Bronchial epithelial cell (primary cell): ENCODE results near the gene KRT78. TPM values are rescaled to one million over a fixed set of nuclear protein-coding genes. Genes with fewer than 3 reads are reported as not detected.

ENCODE experiments used
- DNase-seq: peaks from one replicate; pipeline ENCODE4 v3.0.0-alpha.2; 2010; ENCODE audit warnings: low read depth
- FAIRE-seq: peaks from 2 replicates; lab custom pipeline; 2011; peaks lifted over from hg19 to GRCh38; lab: Jason Lieb, UNC
- H3K27me3 ChIP-seq: 2 replicates; pipeline ENCODE4 v1.5.1; 2011; ENCODE audit warnings: low read length; ENCODE audit not compliant: control insufficient read depth, insufficient read depth
- H3K36me3 ChIP-seq: 2 replicates; pipeline ENCODE4 v1.5.1; 2011; ENCODE audit warnings: low read length; ENCODE audit not compliant: control insufficient read depth, insufficient read depth
- H3K4me3 ChIP-seq: 2 replicates; pipeline ENCODE4 v1.5.1; 2011; ENCODE audit warnings: mild to moderate bottlenecking, low read depth, low read length, control low read depth
- CTCF ChIP-seq: IDR thresholded peaks from 2 replicates; pipeline ENCODE4 v1.5.1; 2011; ENCODE audit warnings: mild to moderate bottlenecking, moderate library complexity, low read length, control low read depth, inconsistent platforms; ENCODE audit not compliant: insufficient read depth, severe bottlenecking
- total RNA-seq: library from RNA; depleted of rRNA; stranded (reverse); fragments of >200 nt; gene quantifications from 2 replicates; pipeline ENCODE4 v1.2.1, GENCODE V29; 2014

Gene KRT78
- total RNA-seq, 1 donor from 2014 or later: 5.3 TPM

- Histone ChIP-seq H3K27me3 (no peaks in the 10 kb centered on the region), H3K36me3 (no peaks in the 10 kb centered on the region), H3K4me3 (no peak overlapping the region)
- FAIRE-seq (no peak), DNase-seq (no peak)
- no peak for TF ChIP-seq CTCF
Measured at GRCh38 chr12:52838609-52839435, 10.0 kb downstream of the KRT78 start.

GRCh38 chr12:52837781-52838608, 10.8 kb downstream of the KRT78 start:
- DNase-seq: no peak
- TF ChIP-seq CTCF: no peak
- Histone ChIP-seq H3K36me3 (no peaks in the 10 kb centered on the region), H3K27me3 (no peaks in the 10 kb centered on the region), H3K4me3 (no peak overlapping the region)
- peak; percentile 28 for FAIRE-seq

- no peaks in the 10 kb centered on the region for H3K36me3 ChIP-seq
- FAIRE-seq: peak; percentile 88
- DNase-seq: peak; percentile 84
- H3K27me3 ChIP-seq: no peaks in the 10 kb centered on the region
- no peak overlapping the region for H3K4me3 ChIP-seq
- TF ChIP-seq CTCF: no peak
Measured at GRCh38 chr12:52837413-52837741, 11.4 kb downstream of the KRT78 start.

GRCh38 chr12:52836491-52837412, 12.0 kb downstream of the KRT78 start:
- TF ChIP-seq CTCF: no peak
- no peak for FAIRE-seq
- no peaks in the 10 kb centered on the region for H3K36me3 ChIP-seq
- H3K27me3 ChIP-seq: no peaks in the 10 kb centered on the region
- DNase-seq: no peak
- H3K4me3 ChIP-seq: no peak overlapping the region

GRCh38 chr12:52836042-52836466, 12.7 kb downstream of the KRT78 start:
- FAIRE-seq (no peak), DNase-seq (peak; percentile 78)
- no peak for TF ChIP-seq CTCF
- Histone ChIP-seq H3K27me3 (no peaks in the 10 kb centered on the region), H3K36me3 (no peaks in the 10 kb centered on the region), H3K4me3 (no peak overlapping the region)
